ENCODE results near the gene CFAP77. TPM values are rescaled to one million over a fixed set of nuclear protein-coding genes. Genes with fewer than 3 reads are reported as not detected.

CFAP77 gene
- total and polyA plus RNA-seq, 2 of the 8 experiments (the other 6 are each of a cell fraction or from before 2014, with no cell fraction given), result 0.63 to 0.97 TPM

GRCh38 chr9:132365986-132366385 is 44.0 kb upstream of the CFAP77 start:
- CTCF ChIA-PET (ENCODE audit: partially characterized antibody), result no interaction called here
- no peak for FAIRE-seq
- H3K18ac ChIP-seq (ENCODE audit: extremely low read depth, low read length), result no peak overlapping the region
- no peak for TF ChIP-seq EZH2 (IDR thresholded peaks at IDR 0.05; ENCODE audit: low read depth, low read length, severe bottlenecking)
- TF ChIP-seq BCL11A (IDR thresholded peaks at IDR 0.05; ENCODE audit: low read depth in 2 of 2, low read length in 2 of 2), result no peak
- no peak for TF ChIP-seq TAF7 (optimal IDR thresholded peaks at IDR 0.05; ENCODE audit: borderline replicate concordance, low read depth, low read length)
- no peak for TF ChIP-seq PHF8 (conservative IDR thresholded peaks at IDR 0.05; ENCODE audit: low read depth, low read length)

More at GRCh38 chr9:132365986-132366385, 44.0 kb upstream of the CFAP77 start:
- Histone ChIP-seq H3K23me2 (ENCODE audit: low read depth, low read length) (no peaks in the 10 kb centered on the region), H3K4me2 (ENCODE audit: insufficient read depth in 1 of 2, low read depth in 2 of 2, low read length in 2 of 2) (no peak overlapping the region), H3K4me1 (replicated peaks in 1 of 4; ENCODE audit: control insufficient read depth in 3 of 4, insufficient read depth in 4 of 4, low read length in 3 of 4) (no peaks in the 10 kb centered on the region), H2BK20ac (ENCODE audit: low read length) (no peak overlapping the region), H2AFZ (ENCODE audit: low read length) (no peak overlapping the region), H3K23ac (ENCODE audit: insufficient read length) (no peak overlapping the region), H4K8ac (ENCODE audit: extremely low read depth, insufficient read depth, low read length) (no peak overlapping the region), H2BK120ac (replicated peaks; ENCODE audit: low read depth, low read length) (no peak overlapping the region), H2AK5ac (ENCODE audit: low read depth, low read length) (no peak overlapping the region), H4K20me1 (replicated peaks in 1 of 2; ENCODE audit: control insufficient read depth in 1 of 2, insufficient read depth in 2 of 2, low read length in 2 of 2) (no peaks in the 10 kb centered on the region), H3K4ac (replicated peaks; ENCODE audit: insufficient read length, low read depth, low read length) (no peak overlapping the region), H3K36me3 (ENCODE audit: control insufficient read depth in 2 of 4, insufficient read depth in 4 of 4, low read length in 3 of 4) (no peaks in the 10 kb centered on the region), H3K79me1 (ENCODE audit: low read depth, low read length) (no peaks in the 10 kb centered on the region), H3K79me2 (ENCODE audit: control insufficient read depth in 1 of 2, insufficient read depth in 2 of 2, low read length in 2 of 2) (no peaks in the 10 kb centered on the region), H2BK12ac (ENCODE audit: low read depth, low read length) (no peak overlapping the region), H3K56ac (replicated peaks; ENCODE audit: insufficient read length, low read depth, low read length) (no peak overlapping the region), H3K9me3 (ENCODE audit: insufficient read depth in 2 of 2, low read depth in 1 of 2, low read length in 1 of 2) (no peaks in the 10 kb centered on the region), H3K27me3 (replicated peaks in 1 of 4; ENCODE audit: control insufficient read depth in 3 of 4, extremely low read depth in 1 of 4, insufficient read depth in 3 of 4, low read length in 3 of 4) (no peaks in the 10 kb centered on the region), H3K4me3 (ENCODE audit: extremely low read depth in 1 of 4, insufficient read depth in 2 of 4, low read depth in 3 of 4, low read length in 4 of 4) (no peak overlapping the region), H2BK5ac (ENCODE audit: low read depth, low read length) (no peak overlapping the region), H4K91ac (replicated peaks; ENCODE audit: insufficient read length, low read length) (no peak overlapping the region), H2BK15ac (ENCODE audit: low read length) (no peak overlapping the region), H3K14ac (ENCODE audit: insufficient read length) (no peak overlapping the region), H4K5ac (ENCODE audit: insufficient read length, low read depth, low read length) (no peak overlapping the region), H3K27ac (ENCODE audit: low read depth, low read length) (no peak overlapping the region), H3K9ac (replicated peaks in 1 of 4; ENCODE audit: extremely low read depth in 1 of 4, low read depth in 3 of 4, low read length in 3 of 4) (no peak overlapping the region)
- 84% methylated on average over 3 of the region's 3 CpGs; no CpG with 5 or more reads in 1 of the 2 experiments for WGBS, 2 experiments (ENCODE audit: extremely low coverage in 1 of 2, insufficient coverage in 1 of 2, insufficient read length in 1 of 2, insufficient replicate concordance in 2 of 2, low coverage in 1 of 2, low lambda C conversion rate in 2 of 2, missing lambda C conversion rate in 1 of 2)
- POLR2A ChIA-PET (ENCODE audit: partially characterized antibody), result no interaction called here
- no peak for DNase-seq (ENCODE audit: low read depth in 1 of 2, low spot score in 2 of 2)

Measured in H1 (cell line).